Activated gamma-delta T cell treated with anti-CD3 and anti-CD28 coated beads, Interleukin-2, amount 50 U/mL, for 16 hours (primary cell): Measurements from ENCODE around the gene NHLRC1.

Source experiments
- DNase-seq: peaks from one replicate; pipeline ENCODE4 v3.0.0-alpha.2; 2020; ENCODE audit warnings: low read depth

Gene NHLRC1

GRCh38 chr6:18087396-18088165 is 34.9 kb downstream of the NHLRC1 start:
- DNase-seq = no peak

GRCh38 chr6:18081025-18081668 is 41.3 kb downstream of the NHLRC1 start:
- no peak for DNase-seq

GRCh38 chr6:18080544-18080943 is 41.9 kb downstream of the NHLRC1 start:
- no peak for DNase-seq

GRCh38 chr6:18078866-18079265 is 43.6 kb downstream of the NHLRC1 start:
- no peak for DNase-seq

GRCh38 chr6:18076231-18076630 is 46.2 kb downstream of the NHLRC1 start:
- no peak for DNase-seq

- no peak for DNase-seq
Observed at GRCh38 chr6:18072841-18073240, 49.6 kb downstream of the NHLRC1 start.

- DNase-seq = no peak
Observed at GRCh38 chr6:18070486-18070885, 52.0 kb downstream of the NHLRC1 start.
